Measurements from ENCODE around the gene CCT5. TPM values are rescaled to one million over a fixed set of nuclear protein-coding genes. Genes with fewer than 3 reads are reported as not detected.
"Not testable (repeated sequence)": the region's sequence is repeated elsewhere in the genome, so short reads cannot be mapped to it uniquely, and the experiment has no call there.

The CCT5 gene
- total RNA-seq, 1 donor from 2014 or later, result 212 TPM

GRCh38 chr5:10283927-10284635 lies 34.0 kb downstream of the CCT5 start:
- H3K36me3 ChIP-seq (ENCODE audit: control insufficient read depth in 3 of 3, insufficient read depth in 3 of 3, low read length in 3 of 3), result peaks cover 2 to 23% (median 13%) of the 10 kb centered on the region in 3 donors
- H3K9ac ChIP-seq (ENCODE audit: low read depth in 1 of 3, low read length in 3 of 3), result no peak overlapping the region
- H3K27me3 ChIP-seq (ENCODE audit: control insufficient read depth in 3 of 3, insufficient read depth in 3 of 3, low read length in 3 of 3), result no peaks in the 10 kb centered on the region
- no peak overlapping the region for H3K27ac ChIP-seq (ENCODE audit: low read depth, low read length)
- no peaks in the 10 kb centered on the region for H3K9me3 ChIP-seq (ENCODE audit: control insufficient read depth in 3 of 3, low read length in 3 of 3)
- H3K4me1 ChIP-seq (ENCODE audit: control insufficient read depth in 3 of 3, insufficient read depth in 3 of 3, low read length in 3 of 3), result peaks cover 23 to 36% (median 30%) of the 10 kb centered on the region in 3 donors
- H3K4me3 ChIP-seq (ENCODE audit: low read length in 3 of 3), result no peak overlapping the region

GRCh38 chr5:10285362-10285761 lies 35.3 kb downstream of the CCT5 start:
- H3K27me3 ChIP-seq (ENCODE audit: control insufficient read depth in 3 of 3, insufficient read depth in 3 of 3, low read length in 3 of 3); H3K9me3 ChIP-seq (ENCODE audit: control insufficient read depth in 3 of 3, low read length in 3 of 3); H3K9ac ChIP-seq (ENCODE audit: low read depth in 1 of 3, low read length in 3 of 3); H3K4me3 ChIP-seq (ENCODE audit: low read length in 3 of 3): not testable (repeated sequence)
- peaks cover 35 to 49% (median 39%) of the 10 kb centered on the region in 3 donors for H3K4me1 ChIP-seq (ENCODE audit: control insufficient read depth in 3 of 3, insufficient read depth in 3 of 3, low read length in 3 of 3)
- H3K27ac ChIP-seq (ENCODE audit: low read depth, low read length), result peak overlapping the region; percentile 82
- peaks cover under 1 to 22% (median 8%) of the 10 kb centered on the region in 3 donors for H3K36me3 ChIP-seq (ENCODE audit: control insufficient read depth in 3 of 3, insufficient read depth in 3 of 3, low read length in 3 of 3)

- no peaks in the 10 kb centered on the region for H3K9me3 ChIP-seq (ENCODE audit: control insufficient read depth in 3 of 3, low read length in 3 of 3)
- H3K4me1 ChIP-seq (ENCODE audit: control insufficient read depth in 3 of 3, insufficient read depth in 3 of 3, low read length in 3 of 3), result peaks cover 38 to 59% (median 43%) of the 10 kb centered on the region in 3 donors
- H3K27ac ChIP-seq (ENCODE audit: low read depth, low read length), result peak overlapping the region; percentile 82
- peak overlapping the region in 2 of 3 donors; percentile 28 to 66 for H3K9ac ChIP-seq (ENCODE audit: low read depth in 1 of 3, low read length in 3 of 3)
- peaks cover 2 to 17% (median 3%) of the 10 kb centered on the region in 3 donors for H3K36me3 ChIP-seq (ENCODE audit: control insufficient read depth in 3 of 3, insufficient read depth in 3 of 3, low read length in 3 of 3)
- peak overlapping the region; percentile 18 to 49 (median 25) for H3K4me3 ChIP-seq (ENCODE audit: low read length in 3 of 3)
- no peaks in the 10 kb centered on the region for H3K27me3 ChIP-seq (ENCODE audit: control insufficient read depth in 3 of 3, insufficient read depth in 3 of 3, low read length in 3 of 3)
Measured at GRCh38 chr5:10286162-10286861, 36.2 kb downstream of the CCT5 start.

- H3K36me3 ChIP-seq (ENCODE audit: control insufficient read depth in 3 of 3, insufficient read depth in 3 of 3, low read length in 3 of 3), result peaks cover 0 to 13% (median 2%) of the 10 kb centered on the region in 3 donors
Measured at GRCh38 chr5:10286862-10287227, 36.8 kb downstream of the CCT5 start.

GRCh38 chr5:10288592-10289219 lies 38.6 kb downstream of the CCT5 start:
- H3K9me3 ChIP-seq (ENCODE audit: control insufficient read depth in 3 of 3, low read length in 3 of 3), result no peaks in the 10 kb centered on the region
- H3K4me1 ChIP-seq (ENCODE audit: control insufficient read depth in 3 of 3, insufficient read depth in 3 of 3, low read length in 3 of 3), result peaks cover 38 to 63% (median 47%) of the 10 kb centered on the region in 3 donors
- peak overlapping the region; percentile 58 to 83 (median 75) for H3K9ac ChIP-seq (ENCODE audit: low read depth in 1 of 3, low read length in 3 of 3)
- H3K4me3 ChIP-seq (ENCODE audit: low read length in 3 of 3), result peak overlapping the region in 2 of 3 donors; percentile 41 to 52
- H3K27ac ChIP-seq (ENCODE audit: low read depth, low read length), result peak overlapping the region; percentile 98
- H3K36me3 ChIP-seq (ENCODE audit: control insufficient read depth in 3 of 3, insufficient read depth in 3 of 3, low read length in 3 of 3), result peaks cover 0 to 15% (median 2%) of the 10 kb centered on the region in 3 donors
- H3K27me3 ChIP-seq (ENCODE audit: control insufficient read depth in 3 of 3, insufficient read depth in 3 of 3, low read length in 3 of 3), result no peaks in the 10 kb centered on the region

More at GRCh38 chr5:10286862-10287227, 36.8 kb downstream of the CCT5 start:
- H3K4me3 ChIP-seq (ENCODE audit: low read length in 3 of 3), result peak overlapping the region; percentile 18 to 49 (median 25)
- H3K9me3 ChIP-seq (ENCODE audit: control insufficient read depth in 3 of 3, low read length in 3 of 3), result no peaks in the 10 kb centered on the region
- H3K9ac ChIP-seq (ENCODE audit: low read depth in 1 of 3, low read length in 3 of 3), result peak overlapping the region in 2 of 3 donors; percentile 28 to 66
- H3K27ac ChIP-seq (ENCODE audit: low read depth, low read length), result peak overlapping the region; percentile 82
- H3K27me3 ChIP-seq (ENCODE audit: control insufficient read depth in 3 of 3, insufficient read depth in 3 of 3, low read length in 3 of 3), result no peaks in the 10 kb centered on the region
- peaks cover 38 to 63% (median 47%) of the 10 kb centered on the region in 3 donors for H3K4me1 ChIP-seq (ENCODE audit: control insufficient read depth in 3 of 3, insufficient read depth in 3 of 3, low read length in 3 of 3)

GRCh38 chr5:10289353-10289752 lies 39.3 kb downstream of the CCT5 start:
- peak overlapping the region; percentile 58 to 83 (median 75) for H3K9ac ChIP-seq (ENCODE audit: low read depth in 1 of 3, low read length in 3 of 3)

GRCh38 chr5:10289991-10290390 lies 39.9 kb downstream of the CCT5 start:
- peaks cover 0 to 21% (median 2%) of the 10 kb centered on the region in 3 donors for H3K36me3 ChIP-seq (ENCODE audit: control insufficient read depth in 3 of 3, insufficient read depth in 3 of 3, low read length in 3 of 3)
- peaks cover 38 to 62% (median 47%) of the 10 kb centered on the region in 3 donors for H3K4me1 ChIP-seq (ENCODE audit: control insufficient read depth in 3 of 3, insufficient read depth in 3 of 3, low read length in 3 of 3)
- peak overlapping the region; percentile 57 to 83 (median 58) for H3K9ac ChIP-seq (ENCODE audit: low read depth in 1 of 3, low read length in 3 of 3)
- no peaks in the 10 kb centered on the region for H3K9me3 ChIP-seq (ENCODE audit: control insufficient read depth in 3 of 3, low read length in 3 of 3)
- peak overlapping the region; percentile 98 for H3K27ac ChIP-seq (ENCODE audit: low read depth, low read length)
- H3K27me3 ChIP-seq (ENCODE audit: control insufficient read depth in 3 of 3, insufficient read depth in 3 of 3, low read length in 3 of 3), result no peaks in the 10 kb centered on the region
- peak overlapping the region in 1 of 3 donors; percentile 1 for H3K4me3 ChIP-seq (ENCODE audit: low read length in 3 of 3)

More at GRCh38 chr5:10289353-10289752, 39.3 kb downstream of the CCT5 start:
- no peaks in the 10 kb centered on the region for H3K9me3 ChIP-seq (ENCODE audit: control insufficient read depth in 3 of 3, low read length in 3 of 3)
- peak overlapping the region; percentile 98 for H3K27ac ChIP-seq (ENCODE audit: low read depth, low read length)
- H3K4me1 ChIP-seq (ENCODE audit: control insufficient read depth in 3 of 3, insufficient read depth in 3 of 3, low read length in 3 of 3), result peaks cover 38 to 63% (median 47%) of the 10 kb centered on the region in 3 donors
- peaks cover 0 to 18% (median 2%) of the 10 kb centered on the region in 3 donors for H3K36me3 ChIP-seq (ENCODE audit: control insufficient read depth in 3 of 3, insufficient read depth in 3 of 3, low read length in 3 of 3)
- no peaks in the 10 kb centered on the region for H3K27me3 ChIP-seq (ENCODE audit: control insufficient read depth in 3 of 3, insufficient read depth in 3 of 3, low read length in 3 of 3)
- peak overlapping the region in 2 of 3 donors; percentile 37 to 52 for H3K4me3 ChIP-seq (ENCODE audit: low read length in 3 of 3)

- Histone ChIP-seq H3K27me3 (ENCODE audit: control insufficient read depth in 3 of 3, insufficient read depth in 3 of 3, low read length in 3 of 3) (no peaks in the 10 kb centered on the region), H3K9me3 (ENCODE audit: control insufficient read depth in 3 of 3, low read length in 3 of 3) (no peaks in the 10 kb centered on the region), H3K36me3 (ENCODE audit: control insufficient read depth in 3 of 3, insufficient read depth in 3 of 3, low read length in 3 of 3) (peaks cover 2 to 23% (median 3%) of the 10 kb centered on the region in 3 donors), H3K9ac (ENCODE audit: low read depth in 1 of 3, low read length in 3 of 3) (peak overlapping the region in 1 of 3 donors; percentile 58), H3K4me3 (ENCODE audit: low read length in 3 of 3) (no peak overlapping the region), H3K4me1 (ENCODE audit: control insufficient read depth in 3 of 3, insufficient read depth in 3 of 3, low read length in 3 of 3) (peaks cover 38 to 58% (median 46%) of the 10 kb centered on the region in 3 donors), H3K27ac (ENCODE audit: low read depth, low read length) (peak overlapping the region; percentile 98)
Measured at GRCh38 chr5:10290438-10290837, 40.4 kb downstream of the CCT5 start.

GRCh38 chr5:10291692-10292339 lies 41.7 kb downstream of the CCT5 start:
- H3K27me3 ChIP-seq (ENCODE audit: control insufficient read depth in 3 of 3, insufficient read depth in 3 of 3, low read length in 3 of 3), result no peaks in the 10 kb centered on the region
- H3K27ac ChIP-seq (ENCODE audit: low read depth, low read length), result peak overlapping the region; percentile 45
- H3K4me1 ChIP-seq (ENCODE audit: control insufficient read depth in 3 of 3, insufficient read depth in 3 of 3, low read length in 3 of 3), result peaks cover 30 to 45% (median 33%) of the 10 kb centered on the region in 3 donors
- peaks cover 2 to 20% (median 6%) of the 10 kb centered on the region in 3 donors for H3K36me3 ChIP-seq (ENCODE audit: control insufficient read depth in 3 of 3, insufficient read depth in 3 of 3, low read length in 3 of 3)
- no peak overlapping the region for H3K4me3 ChIP-seq (ENCODE audit: low read length in 3 of 3)
- H3K9ac ChIP-seq (ENCODE audit: low read depth in 1 of 3, low read length in 3 of 3), result no peak overlapping the region
- H3K9me3 ChIP-seq (ENCODE audit: control insufficient read depth in 3 of 3, low read length in 3 of 3), result no peaks in the 10 kb centered on the region

Measured in skeletal muscle tissue (tissue), 4 donors.